Thyroid gland (tissue), 4 donors: ENCODE data around the gene TBK1.

Source experiments
- CTCF ChIP-seq, 6 experiments: fragments of 200-600 bp in 3 of 6; fragments of 450-650 bp in 3 of 6; sonication (generic) in 3 of 6; IDR thresholded peaks; one replicate each; pipeline ENCODE4 v1.5.1; 2016 to 2019; ENCODE audit warnings: antibody characterized with exemption in 6 of 6, mild to moderate bottlenecking in 2 of 6, inconsistent platforms in 1 of 6, moderate library complexity in 1 of 6
- POLR2A ChIP-seq, 2 donors: fragments of 450-650 bp; IDR thresholded peaks; one replicate each; pipeline ENCODE4 v1.6.1; 2017; ENCODE audit warnings: antibody characterized with exemption in 2 of 2, mild to moderate bottlenecking in 2 of 2, moderate library complexity in 1 of 2

- no peak for TF ChIP-seq CTCF (IDR thresholded peaks at IDR 0.05)
- no peak for TF ChIP-seq POLR2A (IDR thresholded peaks at IDR 0.05)
Observed at GRCh38 chr12:64522316-64522715, 70.4 kb downstream of the TBK1 start.
